ENCODE data around the gene CBLN3.
"Not testable (repeated sequence)": the region's sequence is repeated elsewhere in the genome, so short reads cannot be mapped to it uniquely, and the experiment has no call there.

Gene CBLN3

GRCh38 chr14:24429395-24430142, at the start of gene CBLN3, which contains the start of gene KHNYN:
TSS of gene CBLN3 (minus strand) at chr14:24429668. CDS start at chr14:24429054, 614 bp downstream.
TSS of gene KHNYN (plus strand) at chr14:24429954. CDS start at chr14:24430731, 777 bp downstream.
- DNase-seq, result peak; percentile 85

- no peak for DNase-seq
Measured at GRCh38 chr14:24475261-24475660, 45.8 kb upstream of the CBLN3 start.

GRCh38 chr14:24473211-24473610, 43.7 kb upstream of the CBLN3 start:
- DNase-seq, result no peak

GRCh38 chr14:24470450-24470849, 41.0 kb upstream of the CBLN3 start:
- DNase-seq, result not testable (repeated sequence)

- no peak for DNase-seq
Measured at GRCh38 chr14:24465805-24466204, 36.3 kb upstream of the CBLN3 start.

GRCh38 chr14:24465368-24465767, 35.9 kb upstream of the CBLN3 start:
- DNase-seq, result no peak

GRCh38 chr14:24463884-24464785, 34.7 kb upstream of the CBLN3 start:
- DNase-seq, result no peak

DNA sequence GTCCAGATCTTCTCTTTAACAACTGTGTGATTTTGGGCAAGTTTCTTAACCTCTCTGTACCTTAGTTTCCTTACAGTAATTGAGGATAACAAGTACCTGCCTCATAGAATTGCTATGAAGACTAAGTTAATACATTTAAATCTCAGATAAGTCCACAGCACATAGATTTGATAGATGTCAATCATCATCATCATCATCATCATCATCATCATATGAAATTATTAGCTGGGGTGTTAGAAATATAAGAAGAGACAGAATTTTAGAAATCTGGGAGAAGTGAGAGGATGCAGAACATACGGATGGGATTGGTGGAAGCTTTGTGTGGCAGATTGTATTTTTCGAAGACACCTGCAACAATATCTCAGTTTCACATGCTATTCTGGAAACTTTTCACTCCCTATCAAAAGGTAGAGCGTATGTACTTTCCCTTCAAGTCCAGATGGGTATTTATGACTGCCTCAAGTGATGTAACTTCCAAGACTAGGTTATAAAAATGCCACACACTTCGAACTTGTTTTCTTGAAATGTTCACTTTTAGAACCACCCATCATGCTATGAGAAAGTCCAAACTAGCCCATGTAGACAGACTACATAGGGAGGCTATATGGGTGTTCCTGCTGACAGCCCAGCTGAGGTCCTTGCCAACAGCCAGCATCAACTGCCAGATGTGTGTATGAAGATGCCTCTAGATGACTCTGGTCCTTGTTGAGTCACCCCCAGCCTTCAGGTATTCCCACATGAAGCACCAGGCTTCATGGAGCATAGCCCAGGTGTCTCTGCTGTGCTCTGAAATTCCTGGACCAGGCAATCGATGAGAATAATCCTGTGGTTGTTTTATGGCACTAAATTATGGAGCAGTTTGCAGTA, 33.8 kb upstream of the CBLN3 start:
- no peak for DNase-seq

GRCh38 chr14:24461336-24461735, 31.9 kb upstream of the CBLN3 start:
- no peak for DNase-seq

GRCh38 chr14:24459331-24459730, 29.9 kb upstream of the CBLN3 start:
- DNase-seq, result no peak

DNA sequence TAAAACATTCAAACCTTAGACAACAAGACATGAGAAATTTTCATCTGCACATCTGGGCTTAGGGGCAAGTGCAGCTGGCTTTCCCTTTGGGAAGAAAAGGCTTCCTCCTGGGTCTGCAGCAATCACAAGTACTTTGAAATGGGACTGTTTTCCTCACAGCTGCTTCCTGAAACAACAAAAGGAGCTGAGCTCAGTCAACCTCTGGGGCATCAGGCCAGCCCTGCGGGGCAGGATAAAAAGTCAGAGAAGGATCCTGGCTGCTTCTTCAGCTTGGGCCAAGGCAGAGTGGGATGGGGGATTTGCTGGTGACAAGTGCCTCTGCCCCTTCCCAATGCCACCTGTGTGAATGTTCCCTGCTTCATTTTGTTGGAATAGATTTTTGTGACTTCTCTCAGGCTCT, 29.3 kb upstream of the CBLN3 start:
- DNase-seq, result no peak

- no peak for DNase-seq
Measured at GRCh38 chr14:24456980-24457379, 27.5 kb upstream of the CBLN3 start.

- DNase-seq, result not testable (repeated sequence)
Measured at GRCh38 chr14:24450828-24451227, 21.4 kb upstream of the CBLN3 start.

DNA sequence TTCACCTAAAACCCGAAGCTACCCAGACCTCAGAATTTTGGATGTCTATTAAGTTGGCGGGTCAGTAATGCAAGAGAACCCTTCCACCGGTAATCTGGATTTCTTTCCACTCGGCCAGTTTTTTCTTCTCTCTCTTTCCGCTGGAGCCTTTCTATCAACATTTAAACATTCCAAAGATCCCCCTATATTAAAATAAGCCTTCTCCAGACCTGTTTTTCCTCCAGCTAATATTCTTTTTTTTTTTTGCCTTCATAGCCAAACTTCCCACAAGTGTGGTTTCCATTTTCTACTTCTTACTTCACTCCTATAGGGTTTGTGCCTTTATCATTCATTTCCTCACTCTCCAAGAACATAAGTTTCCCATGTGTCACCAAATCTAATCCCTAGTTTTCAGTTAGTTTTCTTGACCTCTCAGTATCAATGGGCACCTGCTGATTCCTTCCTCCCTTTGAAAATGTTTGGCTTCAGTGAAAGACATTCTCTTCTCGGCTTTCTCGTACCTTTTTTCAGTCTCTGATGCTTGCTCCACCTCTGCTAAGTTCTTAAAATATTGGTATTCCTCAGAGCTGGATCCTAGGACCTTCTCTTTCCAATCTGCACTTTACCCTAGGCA, 13.7 kb upstream of the CBLN3 start:
- DNase-seq, result no peak

DNA sequence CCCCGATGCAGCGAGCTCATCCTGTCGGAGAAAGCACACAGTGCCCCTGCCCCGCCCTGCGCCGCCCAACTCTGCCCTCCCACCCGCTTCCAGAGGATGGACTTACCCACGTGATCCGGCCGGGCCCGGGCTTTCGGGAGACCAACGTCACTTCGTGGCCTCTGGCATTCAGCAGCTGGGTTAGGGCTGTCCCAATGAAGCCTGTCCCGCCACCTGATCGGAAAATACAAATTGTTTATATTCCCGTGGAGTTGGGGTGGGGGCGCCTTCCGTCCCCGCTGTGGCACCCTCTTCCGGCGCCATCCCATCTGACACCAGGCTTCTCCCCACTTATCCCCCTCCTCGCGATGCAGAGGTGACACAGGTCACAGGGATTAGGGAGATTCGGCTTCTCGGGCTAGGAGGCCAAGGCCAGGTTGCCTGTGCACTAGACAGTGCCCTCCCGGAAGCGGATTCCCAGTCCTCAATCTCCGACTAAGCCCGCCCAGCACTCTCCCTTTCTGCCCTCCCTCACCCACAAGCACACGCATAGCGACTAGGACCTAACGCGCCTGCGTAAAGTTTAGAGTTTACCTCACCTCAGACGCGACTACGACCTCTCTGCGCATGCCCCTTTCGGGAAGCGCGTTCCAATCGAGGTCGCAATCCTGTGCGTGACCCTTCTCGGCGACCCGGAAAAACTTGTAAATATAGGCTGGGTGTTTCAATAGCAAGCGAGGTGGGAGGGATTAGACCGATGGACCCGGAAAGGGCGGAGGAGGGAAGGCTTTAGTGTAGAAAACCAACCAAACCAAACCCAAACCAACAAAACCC, 13.0 kb upstream of the CBLN3 start, which contains the start of gene SDR39U1:
Gene SDR39U1 (minus strand): TSS at position 537 of the 813 bp plus-strand sequence. CDS start 7 bp downstream, at position 530.
- peak; percentile 99 for DNase-seq

DNA sequence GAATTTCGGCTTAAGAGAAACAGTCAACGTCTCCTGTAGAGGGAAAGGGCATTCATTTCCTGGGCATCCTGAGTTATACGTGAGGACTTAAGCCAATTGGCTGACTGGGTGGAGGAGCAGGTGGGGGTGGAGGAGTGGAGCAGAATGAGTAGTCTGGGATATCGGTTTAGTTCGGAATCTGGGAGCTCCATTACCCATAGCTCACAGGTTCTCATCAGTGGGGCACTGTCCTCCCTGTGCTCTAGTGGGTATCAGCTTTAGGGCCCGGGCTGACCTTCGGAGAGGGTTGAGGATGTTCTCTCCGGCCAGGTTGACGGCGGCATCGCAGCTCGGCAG, 12.4 kb upstream of the CBLN3 start:
- DNase-seq, result no peak

GRCh38 chr14:24441485-24441884, 12.0 kb upstream of the CBLN3 start:
- DNase-seq, result no peak

- DNase-seq, result no peak
Measured at GRCh38 chr14:24440606-24441399, 11.3 kb upstream of the CBLN3 start.

GRCh38 chr14:24439830-24440605, 10.6 kb upstream of the CBLN3 start:
- DNase-seq, result no peak

DNA sequence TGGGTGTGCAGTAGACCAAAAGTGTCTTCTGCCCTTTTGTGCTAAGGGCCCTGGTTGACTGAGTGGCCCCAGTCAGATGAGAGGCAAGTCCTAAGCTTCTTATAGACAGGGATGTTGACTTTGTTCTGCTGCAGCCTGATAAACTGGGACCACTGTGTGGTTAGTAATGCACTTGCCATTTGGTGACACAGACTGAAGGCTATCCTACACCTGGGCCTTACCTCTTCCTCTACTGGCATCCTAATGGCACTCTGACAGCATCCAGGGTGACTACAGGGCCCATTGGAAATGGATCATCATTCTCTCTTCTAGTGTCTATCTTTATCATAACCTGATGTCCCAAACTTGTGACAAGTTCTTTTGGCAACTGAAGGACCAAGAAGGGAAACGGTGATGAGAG, 9.8 kb upstream of the CBLN3 start:
- no peak for DNase-seq
